Measurements from ENCODE around the gene WIPI1.

The WIPI1 gene

DNA sequence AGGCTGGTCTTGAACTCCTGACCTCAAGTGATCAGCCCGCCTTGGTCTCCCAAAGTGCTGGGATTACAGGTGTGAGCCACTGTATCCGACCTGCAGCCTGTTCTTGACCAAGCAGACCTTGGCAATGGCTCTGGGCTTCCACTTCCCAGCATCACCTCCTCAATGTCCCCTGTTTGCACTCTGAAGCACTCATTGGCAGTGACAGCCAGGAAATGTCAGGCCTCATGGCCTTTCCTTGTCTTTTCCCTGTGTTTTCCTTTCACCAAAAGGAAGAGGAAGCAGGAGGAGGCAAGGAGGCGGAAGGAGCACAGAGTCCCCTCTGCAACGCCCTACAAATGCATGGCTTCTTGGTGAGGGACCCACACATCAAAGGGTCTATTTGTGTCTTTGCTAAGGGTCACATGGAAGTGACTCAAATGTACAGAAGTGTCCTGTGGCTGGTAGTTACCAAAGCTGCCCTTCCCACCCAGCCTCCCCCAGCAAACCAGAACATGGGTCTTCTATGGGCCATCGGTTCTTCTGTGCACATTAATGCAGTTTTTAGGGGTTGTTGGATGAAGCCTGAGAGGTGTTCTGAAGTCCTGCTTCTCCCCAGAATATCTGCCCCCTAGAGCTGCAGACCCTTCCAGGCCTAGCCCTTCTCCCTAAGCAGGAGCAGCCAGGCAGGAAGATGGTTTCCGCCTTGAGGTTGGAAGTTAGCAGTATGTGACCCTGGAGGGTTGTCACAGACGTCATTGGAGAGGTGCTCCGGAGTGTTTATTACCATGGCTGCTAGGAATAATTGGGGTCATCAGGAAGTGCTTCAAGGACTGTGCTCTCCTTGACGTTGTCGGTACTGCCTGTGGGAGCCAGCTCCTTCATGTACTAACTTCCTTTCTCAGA is 60.8 kb downstream of the WIPI1 start:
- peaks cover 3% of the 10 kb centered on the region for H3K4me1 ChIP-seq (ENCODE audit: insufficient read depth, insufficient read length)
- no peak overlapping the region for H3K9ac ChIP-seq (ENCODE audit: insufficient read length, low read depth)
- H3K4me3 ChIP-seq (ENCODE audit: insufficient read length, low read depth): no peak overlapping the region
- DNase-seq (ENCODE audit: low read depth, low spot score): no peak
- H3K9me3 ChIP-seq (ENCODE audit: insufficient read depth, low read length): peaks cover 8% of the 10 kb centered on the region; the same call in 1 of the 2 replicates
- TF ChIP-seq YY1 (IDR thresholded peaks at IDR 0.05; ENCODE audit: insufficient read depth, insufficient read length): no peak
- no peak for TF ChIP-seq ZNF274 (IDR thresholded peaks at IDR 0.05; ENCODE audit: low read depth, low read length)
- TF ChIP-seq SUZ12 (IDR thresholded peaks at IDR 0.05; ENCODE audit: extremely low read depth, insufficient read depth, insufficient read length): no peak
- H3K36me3 ChIP-seq (ENCODE audit: insufficient read depth, insufficient read length, low read length): no peaks in the 10 kb centered on the region
- no peaks in the 10 kb centered on the region for H3K27me3 ChIP-seq (ENCODE audit: insufficient read depth, insufficient read length)

DNA sequence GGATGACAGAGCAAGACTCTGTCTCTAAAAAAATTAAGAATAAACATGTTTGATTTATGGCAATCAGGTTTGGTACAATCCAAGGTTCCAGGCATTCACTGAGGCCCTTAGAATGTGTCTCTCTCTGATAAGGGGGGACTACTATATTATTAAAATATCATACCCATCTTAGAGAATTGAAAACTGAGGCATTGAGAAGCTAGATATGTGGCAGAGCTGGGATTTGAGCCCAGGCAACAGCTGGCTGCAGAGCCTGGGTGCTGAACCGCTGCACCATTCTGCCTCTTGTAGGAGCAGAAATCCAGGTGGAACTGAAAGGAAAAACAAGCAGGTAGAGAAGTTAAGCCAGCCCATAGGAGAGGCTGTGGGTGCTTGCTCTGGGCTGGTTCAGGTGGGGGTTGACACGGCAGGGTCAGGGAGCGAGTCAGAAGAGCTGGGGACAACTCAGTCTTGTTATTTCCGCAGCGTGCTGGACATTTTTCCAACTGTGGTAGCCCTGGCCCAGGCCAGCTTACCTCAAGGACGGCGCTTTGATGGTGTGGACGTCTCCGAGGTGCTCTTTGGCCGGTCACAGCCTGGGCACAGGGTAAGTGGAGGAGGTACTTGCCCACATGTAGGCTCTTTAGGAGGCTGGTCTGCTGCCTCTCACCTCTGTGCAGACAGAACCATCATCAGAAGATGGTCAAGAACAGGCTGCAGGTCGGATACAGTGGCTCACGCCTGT is 62.5 kb downstream of the WIPI1 start:
- H3K4me3 ChIP-seq (ENCODE audit: insufficient read length, low read depth): no peak overlapping the region
- peaks cover 8% of the 10 kb centered on the region; the same call in 1 of the 2 replicates for H3K9me3 ChIP-seq (ENCODE audit: insufficient read depth, low read length)
- no peak overlapping the region for H3K9ac ChIP-seq (ENCODE audit: insufficient read length, low read depth)
- TF ChIP-seq SUZ12 (IDR thresholded peaks at IDR 0.05; ENCODE audit: extremely low read depth, insufficient read depth, insufficient read length) (no peak), YY1 (IDR thresholded peaks at IDR 0.05; ENCODE audit: insufficient read depth, insufficient read length) (no peak)
- DNase-seq (ENCODE audit: low read depth, low spot score): no peak
- H3K36me3 ChIP-seq (ENCODE audit: insufficient read depth, insufficient read length, low read length): no peaks in the 10 kb centered on the region
- no peaks in the 10 kb centered on the region for H3K27me3 ChIP-seq (ENCODE audit: insufficient read depth, insufficient read length)
- H3K4me1 ChIP-seq (ENCODE audit: insufficient read depth, insufficient read length): peaks cover 3% of the 10 kb centered on the region

DNA sequence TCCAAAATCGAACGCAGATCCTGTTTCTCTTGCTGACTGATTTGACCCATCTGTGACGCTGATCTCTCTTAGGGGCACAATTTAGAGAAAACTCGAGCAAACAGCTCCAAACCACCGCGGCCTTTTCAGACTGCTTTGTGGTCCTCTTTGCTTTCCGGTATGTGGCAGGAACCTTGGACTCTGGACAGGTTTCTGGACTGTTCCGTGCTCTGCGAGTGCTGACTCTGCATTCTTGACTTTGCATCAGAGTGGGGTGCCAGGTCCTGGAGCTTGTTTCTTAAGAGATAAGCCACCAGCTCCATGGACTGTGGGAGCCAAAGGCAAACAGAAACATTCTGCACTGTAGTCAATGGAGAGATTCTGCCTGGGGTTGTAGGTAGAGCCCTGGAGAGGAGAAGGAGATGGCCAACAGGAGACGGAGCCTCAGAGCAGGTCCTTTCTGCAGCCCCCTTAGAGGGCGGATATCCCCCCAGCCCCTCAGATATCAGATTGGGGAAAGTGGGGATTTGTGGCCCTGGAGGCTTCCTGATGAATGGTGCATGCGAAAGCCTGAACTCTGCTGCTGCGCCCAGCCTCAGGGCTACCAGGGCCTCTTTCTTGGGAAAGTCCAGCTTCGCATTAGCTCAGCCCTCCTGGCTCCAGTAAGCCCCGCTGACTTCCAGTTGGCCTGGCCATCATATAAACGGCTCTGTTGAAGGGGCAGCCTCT is 65.6 kb downstream of the WIPI1 start:
- no peak overlapping the region for H3K9ac ChIP-seq (ENCODE audit: insufficient read length, low read depth)
- peaks cover 2% of the 10 kb centered on the region for H3K4me1 ChIP-seq (ENCODE audit: insufficient read depth, insufficient read length)
- no peak overlapping the region for H3K4me3 ChIP-seq (ENCODE audit: insufficient read length, low read depth)
- TF ChIP-seq YY1 (IDR thresholded peaks at IDR 0.05; ENCODE audit: insufficient read depth, insufficient read length): no peak
- TF ChIP-seq ZNF274 (IDR thresholded peaks at IDR 0.05; ENCODE audit: low read depth, low read length): no peak
- TF ChIP-seq SUZ12 (IDR thresholded peaks at IDR 0.05; ENCODE audit: extremely low read depth, insufficient read depth, insufficient read length): no peak
- H3K36me3 ChIP-seq (ENCODE audit: insufficient read depth, insufficient read length, low read length): no peaks in the 10 kb centered on the region
- DNase-seq (ENCODE audit: low read depth, low spot score): no peak
- H3K27me3 ChIP-seq (ENCODE audit: insufficient read depth, insufficient read length): no peaks in the 10 kb centered on the region
- peaks cover 8% of the 10 kb centered on the region; the same call in 1 of the 2 replicates for H3K9me3 ChIP-seq (ENCODE audit: insufficient read depth, low read length)

DNA sequence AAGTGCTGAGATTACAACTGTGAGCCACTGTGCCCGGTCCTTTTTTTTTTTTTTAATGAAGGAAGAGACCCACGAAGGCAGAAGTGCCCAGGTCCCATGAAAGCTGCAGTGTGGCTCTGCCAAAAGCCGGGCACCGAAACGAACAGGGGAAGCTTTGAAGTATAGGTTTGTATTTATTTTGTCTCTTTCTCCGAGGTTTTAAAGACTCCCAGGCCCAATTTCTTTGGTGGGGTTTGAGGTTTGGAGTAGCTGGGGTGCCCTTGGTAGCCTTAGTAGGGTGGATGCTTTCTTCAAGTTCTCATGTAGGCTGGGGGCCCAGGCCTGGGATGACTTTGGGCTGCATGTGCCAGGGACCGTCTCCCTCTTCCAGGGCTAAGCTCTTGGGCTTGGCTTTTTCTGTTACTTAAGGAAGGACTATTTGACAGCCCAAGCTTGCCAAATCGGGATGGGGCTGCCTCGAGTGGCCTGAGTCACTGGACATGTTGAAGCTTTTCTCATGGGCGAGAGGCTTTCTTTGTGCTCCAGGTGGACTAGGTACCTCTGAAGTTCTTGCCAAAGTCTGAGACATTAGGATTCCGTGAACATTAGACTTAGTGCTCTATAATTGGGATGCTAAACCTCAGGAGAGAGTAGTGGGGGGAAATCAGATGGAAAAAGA is 66.3 kb downstream of the WIPI1 start:
- H3K36me3 ChIP-seq (ENCODE audit: insufficient read depth, insufficient read length, low read length): no peaks in the 10 kb centered on the region
- peaks cover 8% of the 10 kb centered on the region; the same call in 1 of the 2 replicates for H3K9me3 ChIP-seq (ENCODE audit: insufficient read depth, low read length)
- peaks cover 2% of the 10 kb centered on the region for H3K4me1 ChIP-seq (ENCODE audit: insufficient read depth, insufficient read length)
- no peaks in the 10 kb centered on the region for H3K27me3 ChIP-seq (ENCODE audit: insufficient read depth, insufficient read length)
- no peak for TF ChIP-seq ZNF274 (IDR thresholded peaks at IDR 0.05; ENCODE audit: low read depth, low read length)
- TF ChIP-seq SUZ12 (IDR thresholded peaks at IDR 0.05; ENCODE audit: extremely low read depth, insufficient read depth, insufficient read length): no peak
- no peak for TF ChIP-seq YY1 (IDR thresholded peaks at IDR 0.05; ENCODE audit: insufficient read depth, insufficient read length)
- no peak overlapping the region for H3K4me3 ChIP-seq (ENCODE audit: insufficient read length, low read depth)
- no peak overlapping the region for H3K9ac ChIP-seq (ENCODE audit: insufficient read length, low read depth)
- DNase-seq (ENCODE audit: low read depth, low spot score): no peak

DNA sequence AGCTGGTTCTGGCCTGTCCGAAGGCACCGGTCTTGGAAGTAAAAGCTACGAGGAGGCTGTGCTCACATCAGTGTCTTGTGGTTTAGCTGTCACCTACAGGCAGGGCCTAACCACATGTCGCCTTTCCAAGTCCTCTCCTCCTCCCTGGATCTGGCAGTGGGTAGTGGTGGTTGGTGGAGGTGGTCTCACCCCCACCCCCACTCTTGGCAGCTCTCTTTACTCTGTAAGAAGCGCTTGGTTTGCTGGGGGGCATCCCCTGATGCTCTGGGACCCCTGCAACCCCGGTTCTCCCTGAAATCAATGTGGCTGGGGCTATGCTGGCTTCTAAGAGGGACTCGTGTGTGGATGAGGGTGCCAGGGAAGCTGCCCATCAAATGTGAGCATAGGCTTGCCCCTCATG is 68.3 kb downstream of the WIPI1 start:
- Histone ChIP-seq H3K4me3 (ENCODE audit: insufficient read length, low read depth) (no peak overlapping the region), H3K4me1 (ENCODE audit: insufficient read depth, insufficient read length) (peaks cover 2% of the 10 kb centered on the region), H3K27me3 (ENCODE audit: insufficient read depth, insufficient read length) (no peaks in the 10 kb centered on the region), H3K36me3 (ENCODE audit: insufficient read depth, insufficient read length, low read length) (no peaks in the 10 kb centered on the region), H3K9ac (ENCODE audit: insufficient read length, low read depth) (no peak overlapping the region), H3K9me3 (ENCODE audit: insufficient read depth, low read length) (no peaks in the 10 kb centered on the region)
- no peak for DNase-seq (ENCODE audit: low read depth, low spot score)
- TF ChIP-seq SUZ12 (IDR thresholded peaks at IDR 0.05; ENCODE audit: extremely low read depth, insufficient read depth, insufficient read length) (no peak), YY1 (IDR thresholded peaks at IDR 0.05; ENCODE audit: insufficient read depth, insufficient read length) (no peak), ZNF274 (IDR thresholded peaks at IDR 0.05; ENCODE audit: low read depth, low read length) (no peak)

DNA sequence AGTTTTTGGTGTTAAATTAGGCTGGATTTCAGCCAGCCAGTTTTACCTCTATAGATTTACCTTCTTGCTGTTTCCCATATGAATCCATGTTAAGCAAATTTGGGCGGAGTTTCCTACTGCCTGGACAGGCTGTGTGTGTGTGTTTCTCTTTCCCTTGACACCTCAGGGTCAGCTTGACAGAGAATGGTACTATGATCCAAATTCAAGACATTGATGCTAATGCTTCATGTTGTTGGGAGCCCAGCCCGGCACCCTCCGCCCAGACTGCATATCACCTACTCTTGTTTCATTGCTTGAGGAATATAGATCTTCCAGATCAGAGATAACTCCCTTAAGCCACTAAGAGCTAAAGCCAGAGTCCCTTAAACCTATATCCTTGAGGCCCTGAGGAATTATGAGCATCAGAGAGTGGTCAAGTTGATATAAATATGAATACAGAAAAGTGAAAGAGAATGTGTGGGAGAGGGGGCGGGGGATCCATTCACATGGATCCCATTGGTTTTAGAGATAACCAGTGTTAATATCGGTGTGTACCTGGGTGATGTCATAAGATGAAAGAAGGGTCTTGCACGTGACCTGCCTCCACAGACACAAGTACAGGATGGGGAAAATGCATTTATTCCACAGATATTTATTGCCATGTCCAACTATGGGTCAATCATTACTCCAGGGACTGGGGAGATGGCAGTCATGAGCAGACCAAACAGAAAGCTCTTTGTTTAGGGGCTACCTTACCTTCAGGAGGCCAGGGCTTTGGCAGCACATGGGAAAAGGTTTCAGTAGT is 69.7 kb downstream of the WIPI1 start:
- H3K4me3 ChIP-seq (ENCODE audit: insufficient read length, low read depth): no peak overlapping the region
- peaks cover 2% of the 10 kb centered on the region for H3K4me1 ChIP-seq (ENCODE audit: insufficient read depth, insufficient read length)
- DNase-seq (ENCODE audit: low read depth, low spot score): no peak
- H3K9me3 ChIP-seq (ENCODE audit: insufficient read depth, low read length): no peaks in the 10 kb centered on the region
- no peaks in the 10 kb centered on the region for H3K36me3 ChIP-seq (ENCODE audit: insufficient read depth, insufficient read length, low read length)
- TF ChIP-seq YY1 (IDR thresholded peaks at IDR 0.05; ENCODE audit: insufficient read depth, insufficient read length): no peak
- no peak for TF ChIP-seq SUZ12 (IDR thresholded peaks at IDR 0.05; ENCODE audit: extremely low read depth, insufficient read depth, insufficient read length)
- TF ChIP-seq ZNF274 (IDR thresholded peaks at IDR 0.05; ENCODE audit: low read depth, low read length): no peak
- H3K27me3 ChIP-seq (ENCODE audit: insufficient read depth, insufficient read length): no peaks in the 10 kb centered on the region
- H3K9ac ChIP-seq (ENCODE audit: insufficient read length, low read depth): no peak overlapping the region
